HUES6 (cell line): Measurements from ENCODE around the gene ZMYND10.
A peak's percentile ranks its signal among the peaks of the same experiment; 100 is the strongest.

Experiments used
- H3K27ac ChIP-seq: 2 replicates; pipeline ENCODE4 v1.7.0; 2013; ENCODE audit warnings: low read depth, mild to moderate bottlenecking, low read length, inconsistent platforms
- H3K27me3 ChIP-seq: 2 replicates; pipeline ENCODE4 v1.6.1; 2013; ENCODE audit warnings: low read length; ENCODE audit not compliant: control insufficient read depth, insufficient read depth
- H3K36me3 ChIP-seq: 2 replicates; pipeline ENCODE4 v1.6.1; 2013; ENCODE audit warnings: low read length; ENCODE audit not compliant: control insufficient read depth, insufficient read depth
- H3K4me1 ChIP-seq: 2 replicates; pipeline ENCODE4 v1.6.1; 2013; ENCODE audit warnings: low read length; ENCODE audit not compliant: control insufficient read depth, insufficient read depth
- H3K4me3 ChIP-seq: 2 replicates; pipeline ENCODE4 v1.5.1; 2013; ENCODE audit warnings: low read depth, low read length
- H3K9ac ChIP-seq: one replicate; pipeline ENCODE4 v1.6.1; 2013; ENCODE audit warnings: mild to moderate bottlenecking, low read length
- H3K9me3 ChIP-seq: 2 replicates; pipeline ENCODE4 v1.6.1; 2013; ENCODE audit warnings: low read depth, low read length; ENCODE audit not compliant: control insufficient read depth, insufficient read depth

Gene ZMYND10

GRCh38 chr3:50298836-50299637 is 46.5 kb downstream of the ZMYND10 start, which contains the start of the genes HYAL3 and NAA80:
Gene HYAL3, minus strand, starts transcription at chr3:50299405. Its CDS starts 3,803 bp downstream, at chr3:50295602.
Gene NAA80, minus strand, starts transcription at chr3:50299405. Its CDS starts 1,942 bp downstream, at chr3:50297463.
- Histone ChIP-seq H3K9me3 (no peaks in the 10 kb centered on the region), H3K27me3 (no peaks in the 10 kb centered on the region), H3K27ac (peak within 1 kb of the TSS; percentile 55; the same call in 1 of the 2 replicates), H3K4me3 (peak within 1 kb of the TSS; percentile 78), H3K9ac (peak within 1 kb of the TSS; percentile 65), H3K4me1 (peaks cover 28% of the 10 kb centered on the region), H3K36me3 (peaks cover 6% of the 10 kb centered on the region; the same call in 1 of the 2 replicates)

GRCh38 chr3:50297896-50298725 is 47.4 kb downstream of the ZMYND10 start:
- H3K27ac ChIP-seq = no peak overlapping the region

GRCh38 chr3:50297384-50297775 is 48.2 kb downstream of the ZMYND10 start:
- Histone ChIP-seq H3K9ac (no peak overlapping the region), H3K9me3 (no peaks in the 10 kb centered on the region)

More at GRCh38 chr3:50297896-50298725, 47.4 kb downstream of the ZMYND10 start:
- H3K36me3 ChIP-seq = peaks cover 6% of the 10 kb centered on the region; the same call in 1 of the 2 replicates
- H3K9ac ChIP-seq = peak overlapping the region; percentile 58
- peaks cover 25% of the 10 kb centered on the region for H3K4me1 ChIP-seq
- H3K27me3 ChIP-seq = no peaks in the 10 kb centered on the region
- H3K4me3 ChIP-seq = peak overlapping the region; percentile 78
- no peaks in the 10 kb centered on the region for H3K9me3 ChIP-seq

DNA sequence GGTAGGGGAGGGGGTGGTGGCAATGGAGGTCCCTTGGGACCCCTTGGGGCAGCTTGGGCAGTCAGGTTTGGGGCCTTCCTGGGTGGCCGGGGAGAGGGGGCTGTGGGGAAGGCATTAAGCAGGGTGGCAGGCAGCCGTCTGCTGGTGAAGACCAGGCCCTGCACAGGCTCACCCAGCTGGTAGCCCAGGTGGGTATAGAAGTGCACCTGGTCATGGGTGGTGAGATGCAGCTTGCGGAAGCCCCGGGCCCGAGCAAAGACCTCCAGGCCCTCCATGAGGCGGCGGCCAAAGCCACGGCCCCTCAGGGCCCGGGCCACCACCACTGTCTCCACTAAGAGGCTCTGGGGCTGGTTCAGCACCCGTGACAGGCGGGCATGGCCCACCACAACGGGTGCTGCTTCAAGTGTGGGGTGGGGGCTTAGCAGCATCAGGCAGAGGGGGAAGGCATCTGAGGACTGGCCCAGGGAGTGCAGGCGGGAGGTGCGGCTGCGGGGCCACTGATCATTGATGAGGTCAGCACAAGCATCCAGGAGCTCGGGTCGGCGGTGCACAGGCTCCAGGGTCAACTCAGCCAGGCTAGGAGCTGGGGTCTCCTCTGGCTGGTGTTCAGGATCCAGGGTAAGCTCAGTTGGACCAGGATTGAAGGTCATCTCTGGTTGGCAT is 48.7 kb downstream of the ZMYND10 start:
- peaks cover 21% of the 10 kb centered on the region for H3K4me1 ChIP-seq
- no peaks in the 10 kb centered on the region for H3K27me3 ChIP-seq
- H3K4me3 ChIP-seq = no peak overlapping the region
- H3K9ac ChIP-seq = no peak overlapping the region
- peaks cover 6% of the 10 kb centered on the region; the same call in 1 of the 2 replicates for H3K36me3 ChIP-seq
- no peak overlapping the region for H3K27ac ChIP-seq
- H3K9me3 ChIP-seq = no peaks in the 10 kb centered on the region

More at GRCh38 chr3:50297384-50297775, 48.2 kb downstream of the ZMYND10 start:
- Histone ChIP-seq H3K27me3 (no peaks in the 10 kb centered on the region), H3K4me1 (peaks cover 22% of the 10 kb centered on the region), H3K4me3 (no peak overlapping the region), H3K27ac (no peak overlapping the region), H3K36me3 (peaks cover 6% of the 10 kb centered on the region; the same call in 1 of the 2 replicates)

DNA sequence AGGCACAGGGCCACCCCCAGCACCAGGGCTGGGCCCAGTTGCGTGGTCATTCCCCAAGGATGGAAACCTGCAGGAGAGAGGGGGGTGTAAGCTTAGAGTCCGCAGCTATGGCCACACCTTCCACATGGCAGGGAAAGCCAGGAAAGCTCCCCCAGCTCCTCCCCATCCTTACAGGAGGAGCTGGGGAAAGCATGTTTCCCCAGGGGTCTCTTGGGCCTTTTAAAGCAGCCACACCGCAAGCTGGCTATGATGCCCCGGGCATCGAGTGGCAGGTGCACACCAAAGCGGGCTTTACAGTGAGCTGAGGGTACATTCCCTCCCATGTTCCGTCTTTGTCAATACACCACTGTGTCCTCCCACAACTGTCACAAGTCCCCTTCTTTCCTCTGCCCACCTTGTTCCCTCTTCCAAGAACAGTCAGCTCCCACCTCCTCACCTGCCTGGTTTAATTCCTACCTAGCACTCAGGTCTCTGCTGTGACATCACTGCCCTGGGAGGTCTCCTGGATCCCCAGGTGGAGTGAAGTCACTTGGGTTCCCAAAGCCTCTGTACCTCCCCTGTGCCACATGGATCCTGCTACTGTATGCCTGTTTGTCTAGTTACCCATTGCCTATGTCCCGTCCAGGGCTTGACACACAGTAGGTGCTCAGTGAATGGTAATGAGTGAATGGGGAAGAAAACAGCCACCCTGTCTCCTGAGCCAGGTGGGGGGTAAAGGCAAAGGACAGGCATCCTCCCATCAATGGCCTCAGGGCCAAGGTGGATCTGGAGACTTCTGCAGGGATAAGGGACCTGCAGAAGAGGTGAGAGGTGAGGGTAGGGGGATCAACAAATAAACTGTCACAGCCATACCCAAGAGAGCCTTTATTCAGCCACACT is 49.7 kb downstream of the ZMYND10 start:
- Histone ChIP-seq H3K27ac (no peak overlapping the region), H3K9ac (no peak overlapping the region), H3K36me3 (peaks cover 6% of the 10 kb centered on the region; the same call in 1 of the 2 replicates), H3K4me3 (no peak overlapping the region), H3K27me3 (no peaks in the 10 kb centered on the region), H3K4me1 (peaks cover 21% of the 10 kb centered on the region), H3K9me3 (no peaks in the 10 kb centered on the region)

- Histone ChIP-seq H3K27me3 (no peaks in the 10 kb centered on the region), H3K36me3 (peaks cover 15% of the 10 kb centered on the region), H3K9me3 (no peaks in the 10 kb centered on the region), H3K9ac (no peak overlapping the region), H3K4me1 (peaks cover 12% of the 10 kb centered on the region), H3K4me3 (no peak overlapping the region), H3K27ac (no peak overlapping the region)
Measured at GRCh38 chr3:50294492-50295403, 50.8 kb downstream of the ZMYND10 start.

DNA sequence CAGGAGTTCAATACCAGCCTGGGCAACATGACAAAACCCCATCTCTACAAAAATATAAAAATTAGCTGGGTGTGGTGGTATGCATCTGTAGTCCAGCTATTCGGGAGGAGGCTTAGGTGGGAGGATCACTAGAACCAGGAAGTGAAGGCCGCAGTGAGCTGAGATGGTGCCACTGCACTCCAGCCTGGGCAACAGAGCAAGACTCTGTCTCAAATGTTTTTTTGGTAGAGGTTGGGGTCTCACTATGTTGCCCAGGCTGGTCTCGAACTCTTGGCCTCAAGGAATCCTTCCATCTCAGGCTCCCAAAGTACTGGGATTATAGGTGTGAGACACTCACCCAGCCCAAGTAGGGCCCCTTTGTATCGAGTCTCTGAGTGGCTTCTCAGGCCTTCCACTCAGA is 51.4 kb downstream of the ZMYND10 start:
- H3K9me3 ChIP-seq = no peaks in the 10 kb centered on the region
- H3K4me1 ChIP-seq = peaks cover 10% of the 10 kb centered on the region
- H3K36me3 ChIP-seq = peaks cover 22% of the 10 kb centered on the region
- no peak overlapping the region for H3K27ac ChIP-seq
- no peaks in the 10 kb centered on the region for H3K27me3 ChIP-seq
- H3K4me3 ChIP-seq = no peak overlapping the region
- H3K9ac ChIP-seq = no peak overlapping the region

DNA sequence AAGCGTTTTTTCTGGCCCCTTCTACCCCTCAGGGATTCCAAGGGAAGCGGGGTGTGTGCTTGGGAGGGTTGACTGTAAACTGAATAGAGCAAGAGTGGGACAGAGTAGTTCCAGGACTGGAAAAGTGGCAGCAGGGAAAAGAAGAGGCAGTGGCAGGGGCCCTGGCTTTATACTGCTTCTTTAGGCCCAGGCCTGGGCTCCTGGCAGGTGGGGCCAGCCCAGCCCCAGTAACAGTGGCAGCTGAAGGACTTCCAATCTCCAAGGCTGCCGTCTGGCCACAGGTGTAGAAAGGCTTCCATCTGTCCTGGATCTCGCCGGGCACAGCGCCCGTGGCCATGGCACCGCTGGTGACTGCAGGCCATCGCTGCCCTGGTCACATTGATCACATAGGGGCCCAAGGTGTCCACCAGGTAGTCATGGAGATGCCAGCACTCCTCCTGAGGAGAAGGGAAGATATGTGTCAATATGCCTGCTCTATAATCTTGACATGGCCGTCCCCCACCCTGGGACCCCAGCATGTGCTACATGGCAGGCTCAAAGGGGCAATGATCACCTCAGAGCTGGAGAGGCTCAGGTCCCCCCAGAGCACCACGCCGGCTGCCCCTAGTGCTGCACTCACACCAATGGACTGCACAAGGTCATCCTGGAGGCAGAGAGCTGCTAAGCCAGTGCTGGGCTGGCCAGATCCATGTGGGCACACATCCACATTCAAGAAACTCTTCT is 52.3 kb downstream of the ZMYND10 start:
- Histone ChIP-seq H3K4me3 (peak overlapping the region; percentile 43; the same call in 1 of the 2 replicates), H3K9me3 (no peaks in the 10 kb centered on the region), H3K4me1 (peaks cover 7% of the 10 kb centered on the region), H3K27ac (no peak overlapping the region), H3K9ac (no peak overlapping the region), H3K36me3 (peaks cover 31% of the 10 kb centered on the region), H3K27me3 (no peaks in the 10 kb centered on the region)
